SH-SY5Y (cell line): ENCODE measurements around the gene MRPL34.

Source experiments
- GATA2 ChIP-seq: IDR thresholded peaks from 2 replicates; pipeline ENCODE4 v1.6.1; 2011; ENCODE audit warnings: mild to moderate bottlenecking, low read depth, low read length
- GATA3 ChIP-seq: IDR thresholded peaks from 2 replicates; pipeline ENCODE4 v1.6.1; 2011; ENCODE audit warnings: low read depth, mild to moderate bottlenecking, low read length, moderate library complexity

DNA sequence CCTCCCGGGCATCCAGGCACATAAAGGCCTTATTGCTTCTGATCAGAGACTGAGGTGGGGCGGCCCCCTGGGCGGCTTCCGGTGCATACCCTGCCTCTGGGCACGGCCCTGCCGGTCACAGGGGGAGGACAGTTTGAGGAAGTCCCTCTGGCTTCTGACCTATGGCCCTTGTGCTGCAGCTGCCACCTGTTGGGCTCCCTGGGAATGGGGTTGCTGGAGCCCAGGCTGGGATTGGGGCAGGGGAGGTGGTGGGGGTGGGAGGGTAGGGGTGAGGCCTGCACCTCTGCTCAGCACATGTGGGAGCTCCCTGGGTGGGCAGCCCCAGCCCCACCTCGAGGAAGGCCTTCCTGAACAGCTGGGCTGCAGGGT is 18.3 kb downstream of the MRPL34 start:
- TF ChIP-seq GATA2 (no peak), GATA3 (no peak)
